Neuronal stem cell (in vitro differentiated cells): ENCODE data around the gene RPN1.
"Not testable (repeated sequence)": the region's sequence is repeated elsewhere in the genome, so short reads cannot be mapped to it uniquely, and the experiment has no call there.

ENCODE experiments used
- DNase-seq: peaks from one replicate; pipeline ENCODE4 v3.0.0-alpha.2; 2013; ENCODE audit warnings: low spot score
- H2AFZ ChIP-seq: one replicate; pipeline ENCODE4 v1.6.1; 2013; ENCODE audit warnings: mild to moderate bottlenecking, low read length, inconsistent platforms
- H2AK5ac ChIP-seq: 2 replicates; pipeline ENCODE4 v1.6.1; 2013; ENCODE audit warnings: low read depth, mild to moderate bottlenecking, inconsistent platforms, low read length, moderate library complexity, mixed read lengths
- H2BK120ac ChIP-seq: 2 replicates; pipeline ENCODE4 v1.6.1; 2013; ENCODE audit warnings: low read depth, mild to moderate bottlenecking, inconsistent platforms, low read length, moderate library complexity, mixed read lengths
- H2BK12ac ChIP-seq: one replicate; pipeline ENCODE4 v1.6.1; 2013; ENCODE audit warnings: low read length, inconsistent platforms
- H2BK15ac ChIP-seq: 2 replicates; pipeline ENCODE4 v1.6.1; 2013; ENCODE audit warnings: mild to moderate bottlenecking, low read length, inconsistent platforms, mixed read lengths
- H2BK5ac ChIP-seq: one replicate; pipeline ENCODE4 v1.6.1; 2013; ENCODE audit warnings: inconsistent platforms, mild to moderate bottlenecking, low read length, moderate library complexity
- H3K14ac ChIP-seq: one replicate; pipeline ENCODE4 v1.6.1; 2013; ENCODE audit warnings: low read length, inconsistent platforms
- H3K18ac ChIP-seq: 2 replicates; pipeline ENCODE4 v1.6.1; 2013; ENCODE audit warnings: low read length, inconsistent platforms
- H3K23ac ChIP-seq: 2 replicates; pipeline ENCODE4 v1.6.1; 2013; ENCODE audit warnings: low read depth, mild to moderate bottlenecking, mixed read lengths, low read length, inconsistent platforms; ENCODE audit not compliant: poor library complexity
- H3K27ac ChIP-seq: replicated peaks from 3 replicates; pipeline ENCODE4 v1.5.1; 2013; ENCODE audit warnings: low read length, inconsistent platforms
- H3K27me3 ChIP-seq, 3 experiments: 2 replicates each; pipeline ENCODE4 v1.6.1; 2013; ENCODE audit warnings: low read length in 3 of 3, mild to moderate bottlenecking in 2 of 3, inconsistent platforms in 1 of 3, low read depth in 1 of 3, mixed read lengths in 1 of 3, moderate library complexity in 1 of 3; ENCODE audit not compliant: control insufficient read depth in 3 of 3, insufficient read depth in 3 of 3
- H3K36me3 ChIP-seq, 2 donors: replicated peaks in 1 of 2; 2 replicates each; pipeline ENCODE4 v1.6.1; 2013; ENCODE audit warnings: low read length in 2 of 2; ENCODE audit not compliant: control insufficient read depth in 2 of 2, insufficient read depth in 2 of 2
- H3K4ac ChIP-seq: 2 replicates; pipeline ENCODE4 v1.6.1; 2013; ENCODE audit warnings: inconsistent platforms, mild to moderate bottlenecking, low read length, moderate library complexity
- H3K4me1 ChIP-seq, 2 donors: 1 replicate in 1 of 2; 2 replicates in 1 of 2; pipeline ENCODE4 v1.6.1; 2013; ENCODE audit warnings: low read length in 2 of 2, low read depth in 1 of 2; ENCODE audit not compliant: control insufficient read depth in 2 of 2, insufficient read depth in 1 of 2
- H3K4me2 ChIP-seq: one replicate; pipeline ENCODE4 v1.6.1; 2013; ENCODE audit warnings: mild to moderate bottlenecking, low read length, inconsistent platforms; ENCODE audit not compliant: insufficient read depth, poor library complexity, severe bottlenecking
- H3K4me3 ChIP-seq, 2 donors: 2 replicates each; pipeline ENCODE4 v1.5.1; 2013; ENCODE audit warnings: low read length in 2 of 2, mild to moderate bottlenecking in 2 of 2, inconsistent platforms in 1 of 2, moderate library complexity in 1 of 2
- H3K79me1 ChIP-seq: one replicate; pipeline ENCODE4 v1.6.1; 2013; ENCODE audit warnings: low read depth, mild to moderate bottlenecking, inconsistent platforms, low read length, moderate library complexity
- H3K9ac ChIP-seq: one replicate; pipeline ENCODE4 v1.6.1; 2013; ENCODE audit warnings: mild to moderate bottlenecking, low read depth, low read length, inconsistent platforms; ENCODE audit not compliant: poor library complexity
- H3K9me3 ChIP-seq, 2 donors: replicated peaks in 1 of 2; 2 replicates each; pipeline versions ENCODE3 to v1.6.1; 2013; ENCODE audit warnings: low read length in 2 of 2, mild to moderate bottlenecking in 2 of 2, inconsistent platforms in 1 of 2, low read depth in 1 of 2, mixed read lengths in 1 of 2, moderate library complexity in 1 of 2; ENCODE audit not compliant: control insufficient read depth in 2 of 2, insufficient read depth in 1 of 2
- H4K8ac ChIP-seq: one replicate; pipeline ENCODE4 v1.6.1; 2013; ENCODE audit warnings: low read depth, mild to moderate bottlenecking, inconsistent platforms, low read length, moderate library complexity
- H4K91ac ChIP-seq: one replicate; pipeline ENCODE4 v1.6.1; 2013; ENCODE audit warnings: low read length, low read depth, mild to moderate bottlenecking, inconsistent platforms; ENCODE audit not compliant: poor library complexity
- WGBS, 2 donors: extraction: QIAGEN DNeasy Blood & Tissue Kit; methylation state at CpG; one replicate each; pipeline ENCODE4 v1.1.7; 2013; ENCODE audit warnings: missing lambda C conversion rate in 2 of 2, mixed read lengths in 1 of 2; ENCODE audit not compliant: insufficient read length in 2 of 2, insufficient replicate concordance in 1 of 2; ENCODE audit errors: extremely low coverage in 2 of 2; 5-methylcytosine and 5-hydroxymethylcytosine counted together

Gene RPN1

GRCh38 chr3:128586932-128587331 is 63.7 kb downstream of the RPN1 start:
- not testable (repeated sequence) for H3K79me1 ChIP-seq, H3K4ac ChIP-seq, H3K14ac ChIP-seq, H3K36me3 ChIP-seq, H4K91ac ChIP-seq, H2BK120ac ChIP-seq, H3K9ac ChIP-seq, H2BK15ac ChIP-seq, H3K23ac ChIP-seq, DNase-seq, H2AFZ ChIP-seq, H2BK5ac ChIP-seq, H3K18ac ChIP-seq, H3K27ac ChIP-seq, H4K8ac ChIP-seq, H3K27me3 ChIP-seq, H3K4me2 ChIP-seq, H3K4me3 ChIP-seq, H3K9me3 ChIP-seq, H2BK12ac ChIP-seq, H2AK5ac ChIP-seq, H3K4me1 ChIP-seq
- WGBS, 2 donors = no CpG with 5 or more reads among the region's 8 CpGs

DNA sequence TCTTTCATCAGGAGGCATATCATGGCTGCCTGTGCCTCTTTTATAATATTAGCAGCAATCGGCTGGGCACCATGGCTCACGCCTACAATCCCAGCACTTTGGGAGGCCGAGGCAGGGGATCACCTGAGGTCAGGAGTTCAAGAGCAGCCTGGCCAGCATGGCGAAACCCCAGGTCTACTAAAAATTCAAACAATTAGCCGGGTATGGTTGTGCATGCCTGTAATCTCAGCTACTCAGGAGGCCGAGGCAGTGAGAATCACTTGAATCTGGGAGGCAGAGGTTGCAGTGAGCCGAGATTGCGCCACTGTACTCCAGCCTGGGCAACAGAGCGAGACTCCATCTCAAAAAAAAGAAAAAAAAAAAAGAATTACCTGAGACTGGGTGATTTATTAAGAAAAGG is 64.2 kb downstream of the RPN1 start:
- no CpG with 5 or more reads among the region's 9 CpGs for WGBS, 2 donors
- H3K14ac ChIP-seq, H3K4me2 ChIP-seq, H3K27me3 ChIP-seq, H2BK5ac ChIP-seq, H2AFZ ChIP-seq, H3K9ac ChIP-seq, H3K4ac ChIP-seq, H3K79me1 ChIP-seq, H4K8ac ChIP-seq, H2BK15ac ChIP-seq, DNase-seq, H2AK5ac ChIP-seq, H2BK120ac ChIP-seq, H3K27ac ChIP-seq, H4K91ac ChIP-seq, H3K23ac ChIP-seq, H3K4me3 ChIP-seq, H3K4me1 ChIP-seq, H3K36me3 ChIP-seq, H2BK12ac ChIP-seq, H3K9me3 ChIP-seq, H3K18ac ChIP-seq: not testable (repeated sequence)

DNA sequence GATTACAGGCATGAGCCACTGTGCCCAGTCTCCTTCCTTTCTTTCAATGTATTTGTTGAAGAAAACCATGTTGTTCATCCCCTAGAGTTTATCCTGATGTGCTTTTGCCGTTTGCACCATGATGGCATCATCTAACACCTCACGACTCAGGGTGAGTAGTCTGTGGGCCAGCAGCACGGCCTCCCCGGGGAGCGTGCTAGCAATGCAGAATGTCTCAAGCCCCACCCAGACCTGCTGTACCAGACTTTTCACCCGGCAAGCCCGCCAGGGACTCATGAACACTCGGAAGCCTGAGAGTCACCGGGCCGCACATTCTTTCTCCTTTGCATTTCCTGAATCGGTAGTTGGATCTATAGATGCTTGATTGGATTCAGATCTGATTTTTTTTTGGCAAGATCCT is 64.6 kb downstream of the RPN1 start:
- H3K4ac ChIP-seq = no peak overlapping the region
- no peak overlapping the region for H3K14ac ChIP-seq
- H2BK12ac ChIP-seq = no peak overlapping the region
- DNase-seq = no peak
- H4K91ac ChIP-seq = no peak overlapping the region
- H4K8ac ChIP-seq = no peak overlapping the region
- H3K9me3 ChIP-seq = peaks cover 0 to 5% of the 10 kb centered on the region in 2 donors
- H3K4me1 ChIP-seq = peaks cover 0 to 5% of the 10 kb centered on the region in 2 donors
- no peak overlapping the region for H3K27ac ChIP-seq
- WGBS, 2 donors = no CpG with 5 or more reads among the region's 11 CpGs
- H2BK5ac ChIP-seq = no peak overlapping the region
- no peaks in the 10 kb centered on the region for H3K36me3 ChIP-seq
- no peak overlapping the region for H3K9ac ChIP-seq
- H3K23ac ChIP-seq = no peak overlapping the region
- no peak overlapping the region for H2BK15ac ChIP-seq
- no peaks in the 10 kb centered on the region for H3K79me1 ChIP-seq
- H3K4me2 ChIP-seq = no peak overlapping the region
- H2BK120ac ChIP-seq = no peak overlapping the region
- H3K4me3 ChIP-seq = no peak overlapping the region
- H3K27me3 ChIP-seq = peaks cover 0 to 6% (median 0%) of the 10 kb centered on the region in 3 experiments
- H2AK5ac ChIP-seq = no peak overlapping the region
- H3K18ac ChIP-seq = no peak overlapping the region
- H2AFZ ChIP-seq = no peak overlapping the region

GRCh38 chr3:128585189-128585588 is 65.4 kb downstream of the RPN1 start:
- no peaks in the 10 kb centered on the region for H3K79me1 ChIP-seq
- H4K91ac ChIP-seq = no peak overlapping the region
- H3K36me3 ChIP-seq = no peaks in the 10 kb centered on the region
- no peak overlapping the region for H2BK120ac ChIP-seq
- H3K23ac ChIP-seq = no peak overlapping the region
- no peak overlapping the region for H3K4ac ChIP-seq
- H4K8ac ChIP-seq = no peak overlapping the region
- peaks cover 0 to 6% (median 0%) of the 10 kb centered on the region in 3 experiments for H3K27me3 ChIP-seq
- no peak overlapping the region for H2AK5ac ChIP-seq
- H3K4me2 ChIP-seq = no peak overlapping the region
- H3K27ac ChIP-seq = no peak overlapping the region
- no CpG with 5 or more reads among the region's 7 CpGs for whole genome bisulfite sequencing, 2 donors
- no peak for DNase-seq
- H3K14ac ChIP-seq = no peak overlapping the region
- peaks cover 0 to 5% of the 10 kb centered on the region in 2 donors for H3K9me3 ChIP-seq
- H2BK5ac ChIP-seq = no peak overlapping the region
- H2AFZ ChIP-seq = no peak overlapping the region
- peaks cover 0 to 5% of the 10 kb centered on the region in 2 donors for H3K4me1 ChIP-seq
- H2BK15ac ChIP-seq = no peak overlapping the region
- no peak overlapping the region for H3K4me3 ChIP-seq
- H2BK12ac ChIP-seq = no peak overlapping the region
- H3K9ac ChIP-seq = no peak overlapping the region
- no peak overlapping the region for H3K18ac ChIP-seq
